HL-60/S4 treated with retinoic acid at 250 ng/mL for 4 days and 3 days (cell line): ENCODE results near the gene SYNGR2.
"Not testable (repeated sequence)": the region's sequence is repeated elsewhere in the genome, so short reads cannot be mapped to it uniquely, and the experiment has no call there.

Experiments
- in situ Hi-C: fragments of 300-500 bp; cut with MboI; formaldehyde crosslinking; loops from 2 replicates; pipeline ENCODE4 v1.7.0; 2022; ENCODE audit warnings: low sequenced_read_pairs

SYNGR2 gene

DNA sequence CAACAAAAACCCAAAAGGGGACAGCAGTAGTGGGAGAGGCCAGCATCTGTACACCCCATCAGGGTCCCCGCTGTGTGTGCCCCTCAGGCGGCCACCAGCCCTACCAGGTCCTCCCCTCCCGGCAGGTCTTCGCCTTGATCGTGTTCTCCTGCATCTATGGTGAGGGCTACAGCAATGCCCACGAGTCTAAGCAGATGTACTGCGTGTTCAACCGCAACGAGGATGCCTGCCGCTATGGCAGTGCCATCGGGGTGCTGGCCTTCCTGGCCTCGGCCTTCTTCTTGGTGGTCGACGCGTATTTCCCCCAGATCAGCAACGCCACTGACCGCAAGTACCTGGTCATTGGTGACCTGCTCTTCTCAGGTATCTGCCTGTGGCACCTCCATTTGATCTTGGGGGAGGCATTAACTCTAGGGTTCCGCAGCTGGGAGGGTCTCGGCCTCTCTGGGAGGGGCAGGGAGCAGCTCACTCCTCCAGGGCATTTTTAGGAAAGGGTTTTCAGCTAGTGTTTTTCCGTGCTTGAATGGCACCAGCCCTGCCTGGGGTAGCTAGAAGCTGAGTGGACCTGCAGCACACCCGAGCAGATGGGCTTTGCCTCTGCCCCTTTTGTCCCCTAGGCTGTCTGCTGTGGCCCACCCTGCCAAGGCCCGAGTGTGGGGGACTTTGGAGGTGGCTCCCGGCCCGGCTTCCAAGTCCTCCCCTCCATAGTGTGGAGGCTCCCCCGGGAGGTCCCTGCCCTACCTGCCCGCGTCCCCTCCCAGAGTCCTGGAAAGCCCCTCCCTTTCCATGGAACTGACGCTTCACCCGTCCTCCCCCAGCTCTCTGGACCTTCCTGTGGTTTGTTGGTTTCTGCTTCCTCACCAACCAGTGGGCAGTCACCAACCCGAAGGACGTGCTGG, 2.6 kb downstream of the SYNGR2 start:
- in situ Hi-C loops, result no loop called here

DNA sequence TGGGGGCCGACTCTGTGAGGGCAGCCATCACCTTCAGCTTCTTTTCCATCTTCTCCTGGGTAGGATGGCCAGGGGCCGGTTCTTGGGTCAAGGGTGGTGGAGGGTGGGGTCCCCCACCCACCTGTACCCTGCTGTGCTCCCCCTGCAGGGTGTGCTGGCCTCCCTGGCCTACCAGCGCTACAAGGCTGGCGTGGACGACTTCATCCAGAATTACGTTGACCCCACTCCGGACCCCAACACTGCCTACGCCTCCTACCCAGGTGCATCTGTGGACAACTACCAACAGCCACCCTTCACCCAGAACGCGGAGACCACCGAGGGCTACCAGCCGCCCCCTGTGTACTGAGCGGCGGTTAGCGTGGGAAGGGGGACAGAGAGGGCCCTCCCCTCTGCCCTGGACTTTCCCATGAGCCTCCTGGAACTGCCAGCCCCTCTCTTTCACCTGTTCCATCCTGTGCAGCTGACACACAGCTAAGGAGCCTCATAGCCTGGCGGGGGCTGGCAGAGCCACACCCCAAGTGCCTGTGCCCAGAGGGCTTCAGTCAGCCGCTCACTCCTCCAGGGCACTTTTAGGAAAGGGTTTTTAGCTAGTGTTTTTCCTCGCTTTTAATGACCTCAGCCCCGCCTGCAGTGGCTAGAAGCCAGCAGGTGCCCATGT, 3.3 kb downstream of the SYNGR2 start:
- in situ Hi-C loops, result not testable (repeated sequence)

DNA sequence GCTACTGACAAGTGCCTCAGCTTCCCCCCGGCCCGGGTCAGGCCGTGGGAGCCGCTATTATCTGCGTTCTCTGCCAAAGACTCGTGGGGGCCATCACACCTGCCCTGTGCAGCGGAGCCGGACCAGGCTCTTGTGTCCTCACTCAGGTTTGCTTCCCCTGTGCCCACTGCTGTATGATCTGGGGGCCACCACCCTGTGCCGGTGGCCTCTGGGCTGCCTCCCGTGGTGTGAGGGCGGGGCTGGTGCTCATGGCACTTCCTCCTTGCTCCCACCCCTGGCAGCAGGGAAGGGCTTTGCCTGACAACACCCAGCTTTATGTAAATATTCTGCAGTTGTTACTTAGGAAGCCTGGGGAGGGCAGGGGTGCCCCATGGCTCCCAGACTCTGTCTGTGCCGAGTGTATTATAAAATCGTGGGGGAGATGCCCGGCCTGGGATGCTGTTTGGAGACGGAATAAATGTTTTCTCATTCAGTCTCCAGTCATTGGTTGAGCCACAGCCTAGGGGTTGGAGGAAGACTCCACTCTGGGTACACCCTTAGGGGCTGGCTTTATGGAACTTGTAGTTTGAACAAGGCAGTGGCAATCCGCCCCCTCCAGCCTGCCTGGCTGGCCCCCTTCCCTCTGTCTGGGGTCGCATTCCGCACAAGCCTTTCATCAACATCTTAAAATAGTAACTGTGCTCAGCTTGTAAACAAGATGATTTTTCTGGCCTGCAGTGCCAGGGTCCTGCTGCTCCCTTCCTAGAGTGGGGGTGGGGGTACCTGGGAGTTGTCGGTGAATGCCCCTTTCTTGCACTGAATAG, 4.1 kb downstream of the SYNGR2 start:
- in situ Hi-C loops, result no loop called here

GRCh38 chr17:78173097-78173715, 4.8 kb downstream of the SYNGR2 start:
- in situ Hi-C loops, result no loop called here

DNA sequence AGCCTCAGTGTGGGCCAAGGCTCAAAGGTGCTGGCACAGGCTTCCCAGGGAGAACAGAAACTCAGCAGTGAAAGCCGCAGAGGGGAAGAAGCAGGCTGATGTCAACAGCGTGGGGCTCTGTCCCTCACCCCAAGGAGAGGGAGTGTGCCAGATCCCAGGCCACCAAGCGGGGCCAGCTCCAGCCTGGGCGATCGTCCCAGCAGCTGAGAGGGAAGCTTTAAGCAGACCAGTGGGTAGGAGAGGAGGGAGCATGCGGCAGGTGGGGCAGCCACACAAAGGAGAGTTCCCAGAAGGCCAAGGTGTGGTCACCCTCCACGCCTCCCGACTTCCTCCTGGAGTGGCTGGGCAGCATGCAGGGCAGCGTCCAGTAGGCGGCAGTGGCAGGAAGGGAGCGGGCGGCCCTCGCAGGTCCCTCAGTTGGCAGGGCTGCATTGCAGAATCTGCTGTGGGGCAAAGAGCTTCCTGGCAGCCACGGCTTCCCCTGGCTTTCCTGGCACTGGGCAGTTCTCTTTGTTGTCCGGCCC, 6.0 kb downstream of the SYNGR2 start:
- in situ Hi-C loops, result no loop called here

DNA sequence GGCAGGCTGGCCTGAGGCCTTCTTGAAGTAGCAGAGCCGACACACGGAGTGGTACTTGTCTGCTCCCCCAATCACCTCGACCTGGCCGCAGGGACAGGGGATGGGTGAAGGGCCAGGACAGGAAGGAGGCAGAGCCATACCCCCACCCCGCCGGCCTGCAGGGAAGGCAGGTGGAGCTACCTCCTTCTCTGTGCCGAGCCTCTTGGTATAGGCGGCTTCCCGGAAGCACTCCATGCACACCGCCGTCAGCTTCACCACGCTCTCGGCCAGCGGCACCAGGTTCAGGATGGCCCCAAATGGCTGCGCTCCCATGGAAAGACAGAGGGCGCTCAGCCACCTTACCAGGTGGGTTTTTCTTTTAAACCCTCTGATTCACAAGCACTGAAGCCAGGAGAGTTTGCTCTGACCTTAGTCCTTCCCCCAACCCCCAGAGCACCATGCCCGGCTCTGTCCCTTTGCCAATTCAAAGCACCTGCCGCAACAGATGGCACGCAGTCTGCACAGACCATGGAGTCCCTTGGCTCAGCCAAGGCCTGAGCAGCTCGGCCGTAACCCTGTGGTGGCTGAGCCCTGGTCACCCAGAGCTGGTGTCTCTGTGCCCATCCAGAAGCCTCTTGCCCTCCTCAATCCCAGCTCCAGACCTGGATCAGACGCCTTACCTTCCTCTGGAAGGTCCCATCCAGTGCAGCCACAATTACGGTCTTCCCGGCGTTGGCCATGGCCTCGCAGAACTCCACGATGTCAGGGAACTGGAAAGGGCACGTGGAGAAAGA, 6.7 kb downstream of the SYNGR2 start:
- in situ Hi-C loops, result no loop called here

- in situ Hi-C loops, result no loop called here
These were observed 7.2 kb downstream of the SYNGR2 start for GRCh38 chr17:78175643-78175981.

DNA sequence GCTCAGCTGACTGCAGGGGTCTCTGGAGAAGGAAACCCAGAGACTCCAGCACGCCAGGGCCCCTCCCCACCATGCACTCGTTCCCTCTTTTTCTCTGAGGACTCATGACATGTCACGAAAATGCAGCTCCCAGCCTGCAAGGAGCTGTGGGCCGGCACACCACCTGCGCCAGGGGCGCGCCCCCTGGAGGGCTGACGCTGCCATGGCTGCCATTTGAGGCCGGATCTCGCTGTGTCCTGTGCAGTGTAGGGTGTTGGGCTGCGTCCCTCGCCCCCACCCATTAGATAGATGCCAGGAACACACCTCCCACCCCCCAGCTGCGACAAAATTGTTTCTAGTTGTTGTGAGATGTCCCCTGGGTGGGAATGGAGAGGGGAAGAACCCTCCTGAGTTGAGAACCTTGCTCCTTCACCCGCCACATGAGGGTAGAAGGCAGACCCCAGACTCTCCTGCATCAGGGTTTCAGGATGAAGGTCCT, 8.2 kb downstream of the SYNGR2 start:
- in situ Hi-C loops, result no loop called here

GRCh38 chr17:78179372-78179771, 11.0 kb downstream of the SYNGR2 start:
- in situ Hi-C loops, result no loop called here

GRCh38 chr17:78180083-78180482, 11.7 kb downstream of the SYNGR2 start:
- in situ Hi-C loops, result no loop called here

GRCh38 chr17:78180508-78180907, 12.1 kb downstream of the SYNGR2 start:
- in situ Hi-C loops, result no loop called here

GRCh38 chr17:78182504-78182903, 14.1 kb downstream of the SYNGR2 start:
- in situ Hi-C loops, result no loop called here

GRCh38 chr17:78183916-78184315, 15.5 kb downstream of the SYNGR2 start:
- in situ Hi-C loops, result no loop called here

- in situ Hi-C loops, result no loop called here
These were observed 16.0 kb downstream of the SYNGR2 start for GRCh38 chr17:78184351-78184750.

DNA sequence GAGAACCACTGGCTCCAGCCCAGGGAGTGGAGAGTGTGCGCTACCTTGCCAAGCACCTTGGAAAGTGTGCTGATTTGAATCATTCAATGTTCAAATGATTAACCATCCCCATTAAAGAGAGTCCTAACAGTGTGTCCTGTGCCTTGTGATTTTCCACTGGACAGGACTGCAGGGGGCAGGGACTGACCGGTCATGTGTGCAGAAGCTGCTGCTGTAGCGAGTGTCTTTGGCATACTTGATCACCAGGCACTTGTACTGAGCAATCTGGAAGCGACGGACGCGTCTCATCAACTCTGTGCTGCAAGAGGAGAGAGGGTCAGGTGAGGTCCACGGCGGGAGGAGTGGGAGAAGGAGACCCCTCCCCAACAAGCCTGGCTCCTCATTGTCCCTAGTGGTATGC, 16.5 kb downstream of the SYNGR2 start:
- in situ Hi-C loops, result no loop called here

GRCh38 chr17:78185981-78186691, 17.8 kb downstream of the SYNGR2 start:
- in situ Hi-C loops, result no loop called here

GRCh38 chr17:78186692-78187595, 18.6 kb downstream of the SYNGR2 start, which contains the start of the genes AFMID and TK1:
Gene AFMID (plus strand): TSS chr17:78187362. CDS start chr17:78187371, 9 bp downstream.
Gene TK1 (minus strand): TSS chr17:78187052. CDS start chr17:78186994, 58 bp downstream.
- in situ Hi-C loops, result no loop called here

DNA sequence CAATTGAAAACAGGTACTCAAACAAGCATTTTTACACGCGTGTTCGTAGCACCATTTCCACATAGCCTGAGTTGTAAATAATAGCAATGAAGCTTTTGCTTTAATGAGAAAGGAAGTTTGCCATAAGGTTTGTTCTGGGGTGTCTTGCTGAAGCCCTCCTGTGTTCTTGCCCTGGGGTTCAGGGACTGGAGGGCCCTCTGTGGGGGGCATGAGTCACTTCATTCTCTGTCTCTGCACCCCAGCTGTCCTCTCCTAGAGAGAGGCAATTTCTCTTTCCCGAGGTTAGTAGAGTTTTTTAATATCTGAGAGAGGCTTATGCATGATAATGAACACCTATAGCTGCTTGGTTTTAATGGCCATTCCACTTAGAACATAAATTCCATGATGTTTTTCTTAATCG, 28.3 kb downstream of the SYNGR2 start:
- in situ Hi-C loops, result no loop called here
